AG10803 (cell line): ENCODE results near the gene GDAP1L1.

Experiments
- DNase-seq: peaks from one replicate; pipeline ENCODE4 v3.0.0; 2010; ENCODE audit warnings: low read depth
- H3K4me3 ChIP-seq: 2 replicates; pipeline ENCODE4 v1.5.1; 2011; ENCODE audit warnings: mild to moderate bottlenecking, low read length, control low read depth
- CTCF ChIP-seq: conservative IDR thresholded peaks from 2 replicates; pipeline ENCODE4 v1.5.1; 2011; ENCODE audit warnings: mild to moderate bottlenecking, low read length, control low read depth, inconsistent platforms

Gene GDAP1L1

GRCh38 chr20:44219170-44219730, 27.9 kb upstream of the GDAP1L1 start:
- no peak overlapping the region for H3K4me3 ChIP-seq
- no peak for TF ChIP-seq CTCF
- DNase-seq, result no peak

- no peak for TF ChIP-seq CTCF
Measured at GRCh38 chr20:44219791-44220190, 27.3 kb upstream of the GDAP1L1 start.

GRCh38 chr20:44221368-44221954, 25.6 kb upstream of the GDAP1L1 start:
- DNase-seq, result no peak
- H3K4me3 ChIP-seq, result no peak overlapping the region
- no peak for TF ChIP-seq CTCF

More at GRCh38 chr20:44219791-44220190, 27.3 kb upstream of the GDAP1L1 start:
- H3K4me3 ChIP-seq, result no peak overlapping the region
- no peak for DNase-seq

GRCh38 chr20:44222027-44222426, 25.1 kb upstream of the GDAP1L1 start:
- TF ChIP-seq CTCF, result no peak
- H3K4me3 ChIP-seq, result no peak overlapping the region
- no peak for DNase-seq

- no peak for TF ChIP-seq CTCF
- no peak overlapping the region for H3K4me3 ChIP-seq
- DNase-seq, result no peak
Measured at GRCh38 chr20:44222633-44223368, 24.3 kb upstream of the GDAP1L1 start.

- no peak overlapping the region for H3K4me3 ChIP-seq
- no peak for TF ChIP-seq CTCF
- no peak for DNase-seq
Measured at GRCh38 chr20:44223721-44224120, 23.4 kb upstream of the GDAP1L1 start.

- DNase-seq, result no peak
- TF ChIP-seq CTCF, result no peak
- no peak overlapping the region for H3K4me3 ChIP-seq
Measured at GRCh38 chr20:44224637-44225036, 22.5 kb upstream of the GDAP1L1 start.
